Islet precursor cell (in vitro differentiated cells): Measurements from ENCODE around the gene RABGEF1.
"Not testable (repeated sequence)": the region's sequence is repeated elsewhere in the genome, so short reads cannot be mapped to it uniquely, and the experiment has no call there.

Experiments used
- DNase-seq: peaks from one replicate; pipeline ENCODE4 v3.0.0-alpha.2; 2018

The RABGEF1 gene

GRCh38 chr7:66816658-66817057 lies 76.1 kb downstream of the RABGEF1 start:
- DNase-seq = not testable (repeated sequence)

DNA sequence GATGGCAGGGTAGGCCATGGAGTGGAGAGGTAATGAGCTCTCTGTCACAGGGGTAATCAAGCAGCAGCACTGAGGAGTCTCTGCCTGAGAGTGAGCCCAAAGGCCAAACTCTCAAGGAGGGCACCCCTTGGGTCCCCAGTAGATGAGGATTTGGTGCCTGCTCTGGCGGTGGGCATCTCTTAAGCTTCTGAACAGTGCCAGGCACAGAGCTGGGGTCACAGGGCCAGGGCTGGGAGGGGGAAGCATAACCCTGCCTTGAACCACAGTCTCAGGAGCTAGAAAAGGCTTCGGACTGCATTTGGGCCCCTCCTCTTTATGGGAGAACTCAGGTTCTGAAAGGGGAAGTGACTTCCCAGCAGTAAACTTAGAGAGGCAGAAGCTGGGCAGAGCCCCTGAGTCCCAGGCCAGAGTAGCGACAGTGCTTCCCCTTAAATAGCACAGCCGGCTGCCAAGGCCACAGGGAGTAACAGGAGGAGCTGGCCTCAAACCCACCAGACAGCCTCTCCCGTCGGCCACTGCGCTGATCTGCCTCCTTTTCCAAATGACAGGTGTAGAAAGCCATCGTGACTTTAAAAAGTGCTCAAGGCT lies 76.8 kb downstream of the RABGEF1 start:
- DNase-seq = not testable (repeated sequence)

- DNase-seq = not testable (repeated sequence)
These were observed 77.4 kb downstream of the RABGEF1 start for GRCh38 chr7:66817956-66818355.

- no peak for DNase-seq
These were observed 83.5 kb downstream of the RABGEF1 start for GRCh38 chr7:66824041-66824440.

- peak; percentile 70 for DNase-seq
These were observed 85.0 kb downstream of the RABGEF1 start for GRCh38 chr7:66825538-66825937.

DNA sequence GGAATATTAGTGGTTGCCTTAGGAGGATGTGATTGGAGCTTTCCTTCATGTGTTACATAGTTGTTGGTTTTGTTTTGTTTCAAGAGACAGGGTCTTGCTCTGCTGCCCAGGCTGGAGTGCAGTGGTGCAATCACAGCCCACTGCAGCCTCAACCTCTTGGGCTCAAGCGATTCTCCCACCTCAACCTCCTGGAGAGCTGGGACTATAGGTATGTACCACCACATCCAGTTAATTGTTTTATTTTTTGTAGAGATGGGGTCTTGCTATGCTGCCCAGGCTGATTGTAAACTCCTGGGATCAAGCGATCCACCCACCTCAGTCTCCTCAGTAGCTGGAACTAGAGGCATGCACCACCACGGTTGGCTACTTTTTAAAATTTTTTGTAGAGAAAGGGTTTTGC lies 86.1 kb downstream of the RABGEF1 start:
- DNase-seq = no peak

DNA sequence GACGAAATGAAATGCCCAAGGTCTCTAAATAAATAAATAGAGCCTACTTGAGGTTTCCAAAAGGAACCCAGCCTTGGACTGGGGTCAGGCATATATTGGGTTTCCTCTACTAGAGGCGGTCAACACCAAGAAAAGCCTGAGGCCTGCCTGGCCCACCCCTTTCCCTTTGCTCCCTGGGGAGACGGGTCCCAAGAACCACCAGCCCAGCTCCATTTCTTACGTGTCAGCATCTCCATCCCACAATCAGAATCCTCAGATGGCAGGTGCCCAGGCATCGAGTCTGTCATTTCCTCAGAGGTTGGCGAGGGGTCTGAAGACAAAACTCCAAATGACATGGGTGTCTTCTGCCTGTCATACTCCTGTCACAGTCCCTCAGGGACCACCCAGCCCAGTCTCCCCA lies 90.4 kb downstream of the RABGEF1 start:
- not testable (repeated sequence) for DNase-seq

- DNase-seq = no peak
These were observed 92.2 kb downstream of the RABGEF1 start for GRCh38 chr7:66832531-66833351.

DNA sequence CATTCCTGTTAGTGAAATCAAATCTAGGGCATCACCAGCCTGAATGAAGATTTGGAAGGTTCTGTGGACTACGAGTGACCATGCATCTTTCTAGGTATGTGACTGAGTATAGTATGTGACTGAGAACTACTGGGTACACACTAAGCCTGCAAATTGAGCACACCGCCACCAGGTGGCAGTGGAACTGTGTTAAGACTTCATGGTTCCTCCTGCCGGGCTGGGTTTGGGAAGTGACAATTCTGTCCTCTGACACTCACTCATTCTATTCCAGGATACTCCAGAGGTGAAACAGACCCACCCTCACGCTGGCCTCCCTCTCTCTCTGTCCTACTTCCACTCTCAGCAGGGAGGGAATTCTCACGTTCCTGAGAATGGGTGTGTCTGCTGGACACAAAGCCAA lies 96.5 kb downstream of the RABGEF1 start:
- DNase-seq = peak; percentile 79

DNA sequence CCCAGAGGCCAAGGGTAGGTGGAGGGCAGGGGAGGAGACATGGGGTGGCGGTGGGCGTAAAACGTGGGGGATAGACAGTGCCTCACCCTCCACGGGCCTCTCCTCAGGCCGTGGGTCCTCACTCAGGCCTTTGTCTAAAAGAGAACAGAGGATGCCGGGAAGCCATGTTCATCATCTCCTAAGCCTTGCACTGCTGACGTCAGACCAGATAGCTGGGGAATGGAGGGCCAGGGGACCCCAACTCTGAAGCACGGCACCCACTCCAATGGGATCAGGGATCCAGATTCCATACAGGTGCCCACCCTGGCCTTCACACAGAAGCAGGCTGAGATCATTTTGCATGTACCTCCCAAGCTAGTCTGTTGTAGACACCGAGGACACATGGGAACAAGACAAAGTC lies 97.1 kb downstream of the RABGEF1 start:
- DNase-seq = no peak

GRCh38 chr7:66839814-66840213 lies 99.3 kb downstream of the RABGEF1 start:
- DNase-seq = no peak

DNA sequence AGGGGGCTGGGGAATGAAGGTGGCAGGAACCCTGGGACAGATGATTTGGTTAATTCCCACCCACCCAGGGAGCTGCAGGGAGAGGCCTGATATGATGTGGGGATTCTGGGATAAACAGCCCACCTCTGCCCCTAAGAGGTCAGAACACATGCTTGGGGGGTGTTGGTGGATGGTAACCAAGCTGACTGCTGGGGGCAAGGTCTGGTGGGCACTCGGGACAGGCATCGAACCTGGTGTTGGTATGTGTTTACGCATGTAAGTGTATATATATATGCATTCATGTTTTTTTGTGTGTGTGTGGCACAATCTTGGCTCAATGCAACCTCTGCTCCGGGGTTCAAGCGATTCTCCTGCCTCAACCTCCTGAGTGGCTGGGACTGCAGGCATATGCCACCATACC lies 99.8 kb downstream of the RABGEF1 start:
- DNase-seq = no peak

DNA sequence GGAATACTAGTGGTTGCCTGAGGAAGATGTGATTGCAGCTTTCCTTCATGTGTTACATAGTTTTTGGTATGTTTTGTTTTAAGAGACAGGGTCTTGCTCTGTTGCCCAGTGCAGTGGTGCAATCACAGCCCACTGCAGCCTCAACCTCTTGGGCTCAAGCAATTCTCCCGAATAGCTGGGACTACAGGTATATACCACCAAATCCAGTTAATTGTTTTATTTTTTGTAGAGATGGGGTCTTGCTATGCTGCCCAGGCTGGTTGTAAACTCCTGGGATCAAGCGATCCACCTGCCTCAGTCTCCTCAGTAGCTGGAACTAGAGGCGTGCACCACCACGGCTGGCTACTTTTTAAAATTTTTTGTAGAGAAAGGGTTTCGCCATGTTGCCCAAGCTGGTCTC lies 101.4 kb downstream of the RABGEF1 start:
- no peak for DNase-seq

DNA sequence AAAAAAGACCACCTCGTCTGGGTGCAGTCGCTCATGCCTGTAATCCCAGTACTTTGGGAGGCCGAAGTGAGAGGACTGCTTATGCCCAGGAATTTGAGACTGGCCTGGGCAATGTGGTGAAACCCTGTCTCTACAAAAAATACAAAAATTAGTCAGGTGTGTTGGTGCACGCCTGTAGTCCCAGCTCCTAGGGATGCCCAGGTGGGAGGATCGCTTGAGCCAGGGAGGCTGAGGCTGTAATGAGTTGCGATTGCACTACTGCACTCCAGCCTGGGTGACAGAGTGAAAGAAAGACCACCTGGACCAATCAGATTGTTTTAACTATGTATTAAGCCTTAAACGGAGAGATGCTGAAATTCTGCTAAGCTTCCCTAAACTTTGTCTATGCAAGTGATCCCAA lies 103.0 kb downstream of the RABGEF1 start:
- not testable (repeated sequence) for DNase-seq

DNA sequence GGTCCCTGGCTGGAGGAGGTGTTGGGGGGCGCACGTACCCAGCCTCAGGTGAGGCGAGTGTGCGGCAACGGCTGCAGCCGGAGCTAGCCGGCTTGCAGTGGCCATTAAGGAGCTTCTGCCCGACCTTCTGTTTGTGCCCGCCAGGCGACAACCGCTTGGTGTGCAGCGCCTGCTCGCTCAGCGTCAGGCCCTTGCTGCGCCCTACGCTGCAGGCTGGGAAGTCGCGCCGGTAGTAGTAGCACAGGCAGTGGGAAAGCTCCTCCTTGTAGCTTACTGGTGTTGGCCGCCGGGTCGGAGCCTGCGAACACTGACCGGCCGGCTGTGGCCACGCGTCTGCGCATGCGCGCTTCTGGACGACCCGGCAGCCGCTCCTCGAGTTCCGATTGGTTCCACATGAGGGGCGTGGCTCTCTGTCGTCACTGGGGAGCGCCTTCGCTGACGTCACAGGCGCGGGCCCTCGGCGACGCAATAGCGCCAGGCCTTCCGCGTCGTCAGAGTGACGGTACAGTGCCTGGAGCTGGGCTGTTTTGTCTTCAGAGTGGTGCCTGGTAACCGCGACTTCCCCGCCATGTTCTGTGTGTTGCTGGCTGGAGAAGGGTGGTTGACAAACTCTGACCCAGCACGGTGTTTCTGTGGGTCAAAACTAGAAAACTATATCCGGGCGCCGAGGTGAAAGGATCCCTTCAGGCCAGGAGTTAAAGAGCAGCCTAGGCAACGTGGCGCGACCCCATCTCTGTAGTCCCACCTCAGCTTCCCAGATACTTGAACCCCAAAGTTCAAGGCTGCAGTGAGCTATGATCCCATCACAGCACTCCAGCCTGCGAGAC lies 104.2 kb downstream of the RABGEF1 start:
- DNase-seq = peak; percentile 99

DNA sequence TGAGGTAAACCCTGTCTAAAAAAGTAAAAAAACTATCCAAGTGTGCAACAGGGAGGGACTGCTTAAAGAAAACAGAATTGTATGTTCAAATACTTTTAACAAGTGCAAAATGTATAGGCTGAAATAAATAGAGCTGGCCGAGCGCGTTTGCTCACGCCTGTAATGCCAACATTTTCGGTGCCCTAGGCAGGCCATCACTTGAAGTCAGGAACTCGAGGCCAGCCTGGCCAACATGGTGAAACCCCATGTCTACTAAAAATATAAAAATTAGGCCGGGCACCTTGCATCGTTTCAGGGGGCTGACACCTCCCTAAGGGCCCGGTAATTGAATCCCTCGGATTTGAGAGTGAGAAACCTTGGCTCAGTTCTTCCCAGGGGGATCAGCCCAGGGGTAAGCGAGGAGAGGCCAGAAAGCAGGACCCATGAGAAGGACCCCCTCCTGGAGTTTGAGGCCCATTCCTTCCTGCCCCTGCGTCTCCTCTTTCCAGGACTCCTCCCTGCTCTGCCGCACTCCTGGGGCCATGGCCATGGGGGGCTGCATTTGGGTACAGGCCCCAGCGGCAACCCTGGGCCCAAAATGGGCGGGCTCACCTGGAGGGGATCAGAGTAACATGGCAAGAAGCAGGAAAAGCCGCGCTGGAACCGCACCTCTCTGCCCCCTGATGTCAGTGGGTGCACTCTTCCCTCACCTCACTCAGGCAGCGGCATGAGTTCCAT lies 105.0 kb downstream of the RABGEF1 start:
- DNase-seq = no peak

DNA sequence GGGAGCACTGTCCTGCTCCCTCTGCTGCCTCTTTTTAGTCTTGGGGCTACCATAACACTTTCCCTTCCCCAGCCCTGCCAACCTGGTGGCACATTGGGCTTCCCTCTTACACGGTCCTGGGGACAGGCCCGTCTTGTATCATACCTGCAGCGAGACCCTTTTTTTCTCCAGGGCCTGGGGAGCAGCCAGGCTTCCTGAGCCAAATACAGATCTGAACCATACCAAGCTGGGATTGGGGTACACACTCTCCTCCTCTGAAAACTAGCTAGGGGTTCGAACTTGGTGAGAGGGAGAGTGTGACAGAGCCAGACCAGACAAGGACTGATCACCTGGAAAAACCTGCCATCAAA lies 105.5 kb downstream of the RABGEF1 start:
- not testable (repeated sequence) for DNase-seq

GRCh38 chr7:66847523-66847855 lies 107.0 kb downstream of the RABGEF1 start:
- not testable (repeated sequence) for DNase-seq

DNA sequence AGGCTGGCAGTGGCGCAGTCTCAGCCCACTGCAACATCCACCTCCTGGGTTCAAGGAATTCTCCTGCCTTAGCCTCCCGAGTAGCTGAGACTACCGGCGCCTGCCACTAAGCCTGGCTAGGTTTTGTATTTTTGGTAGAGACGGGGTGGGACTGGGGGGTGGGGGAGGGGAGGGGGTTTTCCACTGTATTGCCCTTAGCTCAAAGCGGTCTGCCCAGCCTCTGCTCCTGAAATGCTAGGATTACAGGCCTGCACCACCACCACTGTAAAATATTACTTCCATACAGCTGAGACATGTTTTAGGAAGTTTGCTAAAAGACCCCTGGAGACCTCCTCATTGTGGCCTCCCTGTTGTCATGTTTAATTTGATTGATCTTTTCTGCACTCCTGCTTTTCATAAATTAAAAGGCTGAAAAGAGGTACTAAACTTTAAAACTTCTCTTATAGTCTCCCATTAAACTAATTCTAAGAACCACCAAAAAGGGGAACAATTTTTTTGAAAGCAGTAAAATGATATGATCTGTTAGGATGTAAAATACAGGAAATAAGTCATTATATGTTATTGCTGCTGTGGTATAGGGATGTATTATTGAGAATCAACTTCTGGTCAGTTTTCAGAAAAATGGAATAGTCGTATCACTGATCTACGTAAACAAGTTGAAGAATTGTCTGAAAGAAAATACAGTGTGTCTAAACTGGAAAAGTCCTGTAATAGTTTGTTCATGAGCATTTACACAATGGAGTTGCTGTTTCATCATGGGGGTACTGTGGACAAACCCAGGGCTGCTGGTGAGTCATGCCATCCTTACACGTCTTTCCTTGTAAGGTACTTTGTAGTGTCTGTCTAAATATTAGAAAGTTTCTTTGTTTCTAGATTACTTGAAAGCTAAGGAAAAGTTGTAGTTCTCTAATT lies 107.6 kb downstream of the RABGEF1 start:
- peak; percentile 69 for DNase-seq

DNA sequence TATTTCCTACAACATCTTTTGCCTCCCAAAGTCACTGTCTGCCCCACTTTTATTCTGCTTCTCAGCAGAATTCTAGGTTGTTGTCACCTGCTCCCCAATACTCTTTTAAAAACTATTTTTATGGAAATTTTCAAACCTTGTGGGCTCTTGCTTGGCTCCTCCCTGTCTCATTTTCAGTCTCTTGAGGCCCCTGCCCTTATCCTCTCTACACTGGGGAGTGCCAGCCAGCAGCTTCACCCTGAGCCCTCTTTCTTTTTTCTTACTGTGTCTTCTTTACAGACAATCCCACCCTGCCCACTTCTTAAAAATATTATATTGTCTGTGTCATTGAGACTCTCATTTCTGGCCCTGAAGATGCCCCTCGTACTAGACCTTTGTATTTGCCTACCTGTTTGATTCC lies 118.8 kb downstream of the RABGEF1 start:
- no peak for DNase-seq

- peak; percentile 71 for DNase-seq
These were observed 119.5 kb downstream of the RABGEF1 start for GRCh38 chr7:66859794-66860645.
